Fibroblast of lung (primary cell): ENCODE data around the gene SFTA2. TPM values are rescaled to one million over a fixed set of nuclear protein-coding genes. Genes with fewer than 3 reads are reported as not detected.
"Not testable (repeated sequence)": the region's sequence is repeated elsewhere in the genome, so short reads cannot be mapped to it uniquely, and the experiment has no call there.

Source experiments
- DNase-seq, 2 donors: peaks; one replicate each; pipeline versions ENCODE4 v3.0.0 to v3.0.0-alpha.2; 2010; ENCODE audit warnings: low read depth in 2 of 2
- H2AFZ ChIP-seq: 2 replicates; pipeline ENCODE4 v1.5.1; 2012; ENCODE audit warnings: low read length, control low read depth, inconsistent platforms
- H3K27ac ChIP-seq: 2 replicates; pipeline ENCODE4 v1.5.1; 2011; ENCODE audit warnings: low read length, control low read depth; ENCODE audit not compliant: insufficient read depth
- H3K27me3 ChIP-seq: 2 replicates; pipeline ENCODE4 v1.5.1; 2011; ENCODE audit warnings: mild to moderate bottlenecking, low read length; ENCODE audit not compliant: control insufficient read depth, insufficient read depth
- H3K36me3 ChIP-seq: 2 replicates; pipeline ENCODE4 v1.5.1; 2011; ENCODE audit warnings: low read length; ENCODE audit not compliant: control insufficient read depth, insufficient read depth
- H3K4me1 ChIP-seq: 2 replicates; pipeline ENCODE4 v1.5.1; 2011; ENCODE audit warnings: low read length; ENCODE audit not compliant: control insufficient read depth, insufficient read depth; ENCODE audit errors: extremely low read depth
- H3K4me2 ChIP-seq: 2 replicates; pipeline ENCODE4 v1.5.1; 2011; ENCODE audit warnings: low read length, control low read depth; ENCODE audit not compliant: insufficient read depth; ENCODE audit errors: extremely low read depth
- H3K4me3 ChIP-seq, 4 experiments: fragments of 200-600 bp in 1 of 4; sonication (generic) in 1 of 4; replicated peaks in 1 of 4; 2 replicates each; pipeline ENCODE4 v1.5.1; 2011 to 2016; ENCODE audit warnings: low read length in 4 of 4, low read depth in 3 of 4, mild to moderate bottlenecking in 3 of 4, control low read depth in 2 of 4, inconsistent platforms in 1 of 4, mixed read lengths in 1 of 4; ENCODE audit not compliant: insufficient read depth in 1 of 4; ENCODE audit errors: control extremely low read depth in 1 of 4
- H3K79me2 ChIP-seq: 2 replicates; pipeline ENCODE4 v1.5.1; 2012; ENCODE audit warnings: mild to moderate bottlenecking, low read length, inconsistent platforms; ENCODE audit not compliant: control insufficient read depth, insufficient read depth
- H3K9ac ChIP-seq: 2 replicates; pipeline ENCODE4 v1.5.1; 2011; ENCODE audit warnings: mild to moderate bottlenecking, low read length, control low read depth; ENCODE audit not compliant: insufficient read depth
- H3K9me3 ChIP-seq: 2 replicates; pipeline ENCODE4 v1.5.1; 2012; ENCODE audit warnings: low read depth, low read length; ENCODE audit not compliant: control insufficient read depth, insufficient read depth
- H4K20me1 ChIP-seq: 2 replicates; pipeline ENCODE4 v1.5.1; 2011; ENCODE audit warnings: low read length; ENCODE audit not compliant: control insufficient read depth, insufficient read depth; ENCODE audit errors: extremely low read depth
- EZH2 ChIP-seq: IDR thresholded peaks from 2 replicates; pipeline ENCODE4 v1.5.1; 2012; ENCODE audit warnings: low read length, control low read depth, mild to moderate bottlenecking; ENCODE audit errors: missing control alignments
- polyA plus RNA-seq, 2 donors: library from polyadenylated mRNA; depleted of rRNA in 1 of 2; stranded (reverse) in 1 of 2; unstranded in 1 of 2; fragments of >200 nt; gene quantifications; 2 replicates each; pipeline ENCODE4 v1.2.1, GENCODE V29; 2011 to 2012; ENCODE audit warnings: missing spikeins in 1 of 2
- total RNA-seq: library from RNA; depleted of rRNA; stranded (reverse); fragments of >200 nt; gene quantifications from 2 replicates; pipeline ENCODE4 v1.2.1, GENCODE V29; 2014
- TF ChIP-seq, protein P1 (sequence below), 2 donors: IDR thresholded peaks in 1 of 2; conservative IDR thresholded peaks in 1 of 2; 1 replicate in 1 of 2; 2 replicates in 1 of 2; pipeline ENCODE4 v1.5.1; 2011 to 2012; ENCODE audit warnings: low read length in 2 of 2, control low read depth in 1 of 2, inconsistent platforms in 1 of 2, low read depth in 1 of 2, mild to moderate bottlenecking in 1 of 2

SFTA2 gene
- total and polyA plus RNA-seq, 2 donors (not counting 1 experiment from before 2014, with no cell fraction given), result not detected

DNA sequence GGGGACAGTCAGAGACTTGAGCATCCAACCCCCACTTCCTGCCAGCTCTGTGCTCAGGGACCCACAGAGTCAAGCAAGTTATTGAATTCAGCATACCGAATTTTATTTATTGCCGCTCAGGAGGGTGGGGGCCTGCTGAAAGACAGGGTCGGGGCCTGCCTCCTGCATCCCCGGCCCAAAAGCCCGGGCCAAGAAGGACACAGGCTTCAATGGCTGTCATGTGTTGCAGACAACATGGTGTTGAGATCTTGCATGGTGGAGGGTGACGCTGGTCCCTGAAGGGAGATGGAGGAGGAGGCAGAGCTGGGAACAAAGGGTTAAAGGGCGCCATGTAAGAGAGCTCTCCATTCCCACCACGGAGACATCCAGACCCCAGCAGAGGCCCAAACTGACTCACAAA, 698 bp downstream of the SFTA2 start:
- no peaks in the 10 kb centered on the region for H3K36me3 ChIP-seq

DNA sequence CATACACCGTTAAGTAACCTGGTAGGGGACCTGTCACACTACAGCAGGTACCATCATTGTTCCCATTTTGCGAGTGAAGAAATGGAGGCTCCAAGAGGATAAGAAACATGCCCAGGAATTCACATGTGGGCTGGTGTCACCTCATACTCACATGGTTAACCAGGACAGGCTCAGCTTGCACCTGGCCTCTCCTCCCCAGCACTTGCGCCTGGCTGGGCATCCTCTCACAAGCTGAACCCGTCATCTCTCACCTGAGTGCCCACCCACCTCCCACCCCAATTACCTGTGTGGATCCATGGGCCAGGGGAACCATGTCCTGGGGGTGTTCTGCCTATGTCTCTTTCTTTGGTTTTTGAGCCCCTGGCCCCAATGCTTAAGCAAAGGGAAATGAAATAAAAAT, 1.5 kb downstream of the SFTA2 start:
- Histone ChIP-seq H3K79me2 (no peaks in the 10 kb centered on the region), H3K4me3 (no peak overlapping the region), H3K4me2 (no peak overlapping the region), H3K9me3 (no peaks in the 10 kb centered on the region), H3K9ac (no peak overlapping the region), H3K27me3 (peaks cover 7% of the 10 kb centered on the region), H3K4me1 (no peaks in the 10 kb centered on the region), H2AFZ (no peak overlapping the region), H4K20me1 (no peaks in the 10 kb centered on the region), H3K36me3 (no peaks in the 10 kb centered on the region), H3K27ac (no peak overlapping the region)
- DNase-seq, result no peak
- no peak for TF ChIP-seq EZH2
- TF ChIP-seq, protein P1, sequence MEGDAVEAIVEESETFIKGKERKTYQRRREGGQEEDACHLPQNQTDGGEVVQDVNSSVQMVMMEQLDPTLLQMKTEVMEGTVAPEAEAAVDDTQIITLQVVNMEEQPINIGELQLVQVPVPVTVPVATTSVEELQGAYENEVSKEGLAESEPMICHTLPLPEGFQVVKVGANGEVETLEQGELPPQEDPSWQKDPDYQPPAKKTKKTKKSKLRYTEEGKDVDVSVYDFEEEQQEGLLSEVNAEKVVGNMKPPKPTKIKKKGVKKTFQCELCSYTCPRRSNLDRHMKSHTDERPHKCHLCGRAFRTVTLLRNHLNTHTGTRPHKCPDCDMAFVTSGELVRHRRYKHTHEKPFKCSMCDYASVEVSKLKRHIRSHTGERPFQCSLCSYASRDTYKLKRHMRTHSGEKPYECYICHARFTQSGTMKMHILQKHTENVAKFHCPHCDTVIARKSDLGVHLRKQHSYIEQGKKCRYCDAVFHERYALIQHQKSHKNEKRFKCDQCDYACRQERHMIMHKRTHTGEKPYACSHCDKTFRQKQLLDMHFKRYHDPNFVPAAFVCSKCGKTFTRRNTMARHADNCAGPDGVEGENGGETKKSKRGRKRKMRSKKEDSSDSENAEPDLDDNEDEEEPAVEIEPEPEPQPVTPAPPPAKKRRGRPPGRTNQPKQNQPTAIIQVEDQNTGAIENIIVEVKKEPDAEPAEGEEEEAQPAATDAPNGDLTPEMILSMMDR (conservative IDR thresholded peaks at IDR 0.05 in 1 of 2, IDR thresholded peaks at IDR 0.05 in 1 of 2; ENCODE audit: low read depth in 1 of 2, low read length in 2 of 2), result no peak

More for the DNA sequence above, 698 bp downstream of the SFTA2 start:
- H3K9me3 ChIP-seq, result no peaks in the 10 kb centered on the region
- no peak overlapping the region for H3K27ac ChIP-seq
- no peaks in the 10 kb centered on the region for H4K20me1 ChIP-seq
- H3K4me2 ChIP-seq, result no peak overlapping the region
- H3K9ac ChIP-seq, result no peak overlapping the region
- H3K27me3 ChIP-seq, result peaks cover 9% of the 10 kb centered on the region
- H3K79me2 ChIP-seq, result no peaks in the 10 kb centered on the region
- no peak overlapping the region for H3K4me3 ChIP-seq
- H3K4me1 ChIP-seq, result no peaks in the 10 kb centered on the region
- H2AFZ ChIP-seq, result no peak overlapping the region
- TF ChIP-seq, protein P1 (conservative IDR thresholded peaks at IDR 0.05 in 1 of 2, IDR thresholded peaks at IDR 0.05 in 1 of 2; ENCODE audit: low read depth in 1 of 2, low read length in 2 of 2), result no peak
- TF ChIP-seq EZH2, result no peak
- DNase-seq, result no peak

- no peak for DNase-seq
- Histone ChIP-seq H3K36me3 (no peaks in the 10 kb centered on the region), H3K4me1 (no peaks in the 10 kb centered on the region), H4K20me1 (no peaks in the 10 kb centered on the region), H3K27me3 (peaks cover 7% of the 10 kb centered on the region), H3K9ac (no peak overlapping the region), H2AFZ (no peak overlapping the region), H3K4me3 (no peak overlapping the region), H3K9me3 (no peaks in the 10 kb centered on the region), H3K79me2 (no peaks in the 10 kb centered on the region), H3K4me2 (no peak overlapping the region), H3K27ac (no peak overlapping the region)
- no peak for TF ChIP-seq EZH2
- TF ChIP-seq, protein P1 (conservative IDR thresholded peaks at IDR 0.05 in 1 of 2, IDR thresholded peaks at IDR 0.05 in 1 of 2; ENCODE audit: low read depth in 1 of 2, low read length in 2 of 2), result no peak
These were observed 3.3 kb downstream of the SFTA2 start for GRCh38 chr6:30928677-30929076.

DNA sequence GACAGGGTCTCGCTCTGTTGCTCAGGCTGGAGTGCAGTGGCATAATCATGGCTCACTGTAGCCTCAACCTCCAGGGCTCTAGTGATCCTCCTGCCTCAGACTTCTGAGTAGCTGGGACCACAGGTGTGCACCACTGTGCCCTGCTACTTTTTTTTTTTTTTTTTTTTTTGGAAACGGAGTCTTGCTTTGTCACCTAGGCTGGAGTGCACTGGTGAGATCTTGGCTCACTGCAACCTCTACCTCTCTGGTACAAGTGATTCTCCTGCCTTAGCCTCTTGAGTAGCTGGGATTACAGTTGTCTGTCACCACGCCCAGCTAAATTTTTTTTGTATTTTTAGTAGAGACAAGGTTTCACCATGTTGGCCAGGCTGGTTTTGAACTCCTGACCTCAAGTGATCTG, 4.9 kb downstream of the SFTA2 start:
- not testable (repeated sequence) for H2AFZ ChIP-seq, H3K9ac ChIP-seq, H3K79me2 ChIP-seq, H3K36me3 ChIP-seq, H3K4me1 ChIP-seq, H3K27me3 ChIP-seq, H3K27ac ChIP-seq, H3K9me3 ChIP-seq, H3K4me3 ChIP-seq, H4K20me1 ChIP-seq, DNase-seq, H3K4me2 ChIP-seq
